Ishikawa (cell line): ENCODE measurements around the gene TCEAL4.

Experiments
- CEBPB ChIP-seq: IDR thresholded peaks from 2 replicates; pipeline ENCODE4 v1.6.1; 2012
- CREB1 ChIP-seq: IDR thresholded peaks from 2 replicates; pipeline ENCODE4 v1.6.1; 2012; ENCODE audit warnings: low read depth
- EGR1 ChIP-seq: IDR thresholded peaks from 2 replicates; pipeline ENCODE4 v1.6.1; 2012
- EP300 ChIP-seq: IDR thresholded peaks from 2 replicates; pipeline ENCODE4 v1.6.1; 2012; ENCODE audit warnings: borderline replicate concordance
- FOXM1 ChIP-seq: IDR thresholded peaks from 2 replicates; pipeline ENCODE4 v1.6.1; 2012; ENCODE audit warnings: low read depth, borderline replicate concordance
- MAX ChIP-seq: IDR thresholded peaks from 2 replicates; pipeline ENCODE4 v1.6.1; 2012
- NFIC ChIP-seq: IDR thresholded peaks from 2 replicates; pipeline ENCODE4 v1.6.1; 2012
- RAD21 ChIP-seq: IDR thresholded peaks from 2 replicates; pipeline ENCODE4 v1.6.1; 2012; ENCODE audit warnings: low read depth
- REST ChIP-seq: IDR thresholded peaks from 2 replicates; pipeline ENCODE4 v1.6.1; 2012; ENCODE audit warnings: low read depth, mild to moderate bottlenecking
- TAF1 ChIP-seq: IDR thresholded peaks from 2 replicates; pipeline ENCODE4 v1.6.1; 2012; ENCODE audit warnings: low read depth, mild to moderate bottlenecking
- TCF12 ChIP-seq: IDR thresholded peaks from 2 replicates; pipeline ENCODE4 v1.6.1; 2012; ENCODE audit warnings: low read depth
- USF1 ChIP-seq: IDR thresholded peaks from 2 replicates; pipeline ENCODE4 v1.6.1; 2012
- YY1 ChIP-seq: IDR thresholded peaks from 2 replicates; pipeline ENCODE4 v1.6.1; 2012; ENCODE audit warnings: low read depth

GRCh38 chrX:103538728-103539127 lies 46.6 kb upstream of the TCEAL4 start:
- TF ChIP-seq EP300 = no peak
- TF ChIP-seq MAX = no peak
- TF ChIP-seq YY1 = no peak
- TF ChIP-seq RAD21 = no peak
- no peak for TF ChIP-seq TAF1
- no peak for TF ChIP-seq CEBPB
- no peak for TF ChIP-seq USF1
- no peak for TF ChIP-seq REST
- no peak for TF ChIP-seq TCF12
- TF ChIP-seq FOXM1 = no peak
- no peak for TF ChIP-seq CREB1
- no peak for TF ChIP-seq EGR1
- no peak for TF ChIP-seq NFIC
